Glutamatergic neuron (in vitro differentiated cells): ENCODE data around the gene ABR. TPM values are rescaled to one million over a fixed set of nuclear protein-coding genes. Genes with fewer than 3 reads are reported as not detected.

Source experiments
- DNase-seq: peaks from one replicate; pipeline ENCODE4 v3.0.0; 2022
- H3K27ac Mint-ChIP-seq: one replicate; pipeline ENCODE4 v1.8.0; 2020; ENCODE audit warnings: mild to moderate bottlenecking, mixed read lengths, inconsistent platforms; ENCODE audit not compliant: unreplicated experiment
- H3K27me3 Mint-ChIP-seq: one replicate; pipeline ENCODE4 v1.8.0; 2020; ENCODE audit warnings: mild to moderate bottlenecking, moderate library complexity, mixed read lengths, inconsistent platforms; ENCODE audit not compliant: unreplicated experiment
- H3K36me3 Mint-ChIP-seq: one replicate; pipeline ENCODE4 v1.8.0; 2020; ENCODE audit warnings: mild to moderate bottlenecking, mixed read lengths, inconsistent platforms; ENCODE audit not compliant: unreplicated experiment
- H3K4me1 Mint-ChIP-seq: one replicate; pipeline ENCODE4 v1.8.0; 2020; ENCODE audit warnings: mild to moderate bottlenecking, low read depth, mixed read lengths, inconsistent platforms; ENCODE audit not compliant: unreplicated experiment
- H3K4me3 Mint-ChIP-seq: one replicate; pipeline ENCODE4 v1.8.0; 2020; ENCODE audit warnings: mild to moderate bottlenecking, mixed read lengths, inconsistent platforms; ENCODE audit not compliant: unreplicated experiment
- H3K9me3 Mint-ChIP-seq: one replicate; pipeline ENCODE4 v1.8.0; 2020; ENCODE audit warnings: mild to moderate bottlenecking, moderate library complexity, mixed read lengths, inconsistent platforms; ENCODE audit not compliant: unreplicated experiment
- CTCF ChIP-seq: fragments of 200-600 bp; sonication (generic); IDR thresholded peaks from one replicate; pipeline ENCODE4 v1.5.0; 2021; ENCODE audit not compliant: partially characterized antibody, unreplicated experiment
- total RNA-seq: library from RNA; stranded (reverse); fragmentation: NEBNext Ultra II Directional; extraction: Animal tissue kit (Norgen Biotek cat#: 25700); gene quantifications from one replicate; pipeline ENCODE4 v1.2.1, GENCODE V29; 2021; ENCODE audit not compliant: unreplicated experiment

Gene ABR
- total RNA-seq, 1 donor from 2014 or later = 219 TPM

- peaks cover 16% of the 10 kb centered on the region for H3K9me3 Mint-ChIP-seq
- H3K4me1 Mint-ChIP-seq = peaks cover 12% of the 10 kb centered on the region
- H3K27me3 Mint-ChIP-seq = peaks cover 4% of the 10 kb centered on the region
- peak overlapping the region; percentile 2 for H3K4me3 Mint-ChIP-seq
- no peak for TF ChIP-seq CTCF
- H3K36me3 Mint-ChIP-seq = no peaks in the 10 kb centered on the region
- H3K27ac Mint-ChIP-seq = peak overlapping the region; percentile 40
- no peak for DNase-seq
Observed at GRCh38 chr17:981292-981658, 198.5 kb downstream of the ABR start.

GRCh38 chr17:980406-981291 lies 199.1 kb downstream of the ABR start:
- TF ChIP-seq CTCF = peak; percentile 58
- peaks cover 18% of the 10 kb centered on the region for H3K4me1 Mint-ChIP-seq
- peak; percentile 71 for DNase-seq
- H3K27me3 Mint-ChIP-seq = peaks cover 4% of the 10 kb centered on the region
- peak overlapping the region; percentile 92 for H3K4me3 Mint-ChIP-seq
- peaks cover 16% of the 10 kb centered on the region for H3K9me3 Mint-ChIP-seq
- H3K27ac Mint-ChIP-seq = peak overlapping the region; percentile 93
- no peaks in the 10 kb centered on the region for H3K36me3 Mint-ChIP-seq

GRCh38 chr17:979539-980405 lies 200.0 kb downstream of the ABR start, which contains the start of gene NXN:
Gene NXN, minus strand, starts transcription at chr17:979776.
- H3K27me3 Mint-ChIP-seq = peaks cover 4% of the 10 kb centered on the region
- H3K27ac Mint-ChIP-seq = peak within 1 kb of the TSS; percentile 93
- peak within 1 kb of the TSS; percentile 92 for H3K4me3 Mint-ChIP-seq
- DNase-seq = peak; percentile 95
- peaks cover 24% of the 10 kb centered on the region for H3K4me1 Mint-ChIP-seq
- TF ChIP-seq CTCF = no peak
- H3K9me3 Mint-ChIP-seq = peaks cover 16% of the 10 kb centered on the region
- no peaks in the 10 kb centered on the region for H3K36me3 Mint-ChIP-seq

GRCh38 chr17:979212-979538 lies 200.6 kb downstream of the ABR start:
- Mint-ChIP-seq H3K27ac (no peak overlapping the region), H3K36me3 (no peaks in the 10 kb centered on the region), H3K27me3 (peaks cover 4% of the 10 kb centered on the region), H3K9me3 (peaks cover 16% of the 10 kb centered on the region), H3K4me3 (no peak overlapping the region), H3K4me1 (peaks cover 26% of the 10 kb centered on the region)
- no peak for TF ChIP-seq CTCF
- no peak for DNase-seq
